Left ventricle myocardium inferior (tissue), 1 donor: ENCODE results near the gene POLR3A. TPM values are rescaled to one million over a fixed set of nuclear protein-coding genes. Genes with fewer than 3 reads are reported as not detected.
"Not testable (repeated sequence)": the region's sequence is repeated elsewhere in the genome, so short reads cannot be mapped to it uniquely, and the experiment has no call there.

Experiments
- DNase-seq: peaks from one replicate; pipeline ENCODE4 v3.0.0-alpha.2; 2020
- H3K27ac ChIP-seq: fragments of 200-600 bp; replicated peaks from 2 replicates; pipeline ENCODE4 v1.8.0; 2021
- H3K27me3 ChIP-seq: fragments of 200-600 bp; 2 replicates; pipeline ENCODE4 v1.8.0; 2021; ENCODE audit warnings: low read depth
- H3K36me3 ChIP-seq: fragments of 200-600 bp; 2 replicates; pipeline ENCODE4 v1.8.0; 2021
- H3K4me1 ChIP-seq: fragments of 200-600 bp; 2 replicates; pipeline ENCODE4 v1.8.0; 2021
- H3K4me3 ChIP-seq: fragments of 200-600 bp; 2 replicates; pipeline ENCODE4 v1.8.0; 2021; ENCODE audit warnings: mild to moderate bottlenecking, moderate library complexity
- H3K9me3 ChIP-seq: fragments of 200-600 bp; replicated peaks from 2 replicates; pipeline ENCODE4 v1.8.0; 2021
- intact Hi-C: fragments of 100-400 bp; cut with micrococcal nuclease; formaldehyde crosslinking; loops from one replicate; pipeline ENCODE4 v1.11.0; 2022
- total RNA-seq: library from RNA; stranded (reverse); fragmentation: NEBNext Ultra II Directional; extraction: Animal tissue kit (Norgen Biotek cat#: 25700); gene quantifications from one replicate; pipeline ENCODE4 v1.2.1, GENCODE V29; 2021
- TF ChIP-seq, protein P1 (sequence below): fragments of 200-600 bp; IDR thresholded peaks from 2 replicates; pipeline ENCODE4 v1.8.0; 2021; ENCODE audit warnings: antibody characterized with exemption, mild to moderate bottlenecking, borderline replicate concordance
- donor health status: DM: no; HTN: yes; CAD: no; lungs with severe emphysema.

POLR3A gene
- total RNA-seq, 1 donor from 2014 or later, result 8.2 TPM

DNA sequence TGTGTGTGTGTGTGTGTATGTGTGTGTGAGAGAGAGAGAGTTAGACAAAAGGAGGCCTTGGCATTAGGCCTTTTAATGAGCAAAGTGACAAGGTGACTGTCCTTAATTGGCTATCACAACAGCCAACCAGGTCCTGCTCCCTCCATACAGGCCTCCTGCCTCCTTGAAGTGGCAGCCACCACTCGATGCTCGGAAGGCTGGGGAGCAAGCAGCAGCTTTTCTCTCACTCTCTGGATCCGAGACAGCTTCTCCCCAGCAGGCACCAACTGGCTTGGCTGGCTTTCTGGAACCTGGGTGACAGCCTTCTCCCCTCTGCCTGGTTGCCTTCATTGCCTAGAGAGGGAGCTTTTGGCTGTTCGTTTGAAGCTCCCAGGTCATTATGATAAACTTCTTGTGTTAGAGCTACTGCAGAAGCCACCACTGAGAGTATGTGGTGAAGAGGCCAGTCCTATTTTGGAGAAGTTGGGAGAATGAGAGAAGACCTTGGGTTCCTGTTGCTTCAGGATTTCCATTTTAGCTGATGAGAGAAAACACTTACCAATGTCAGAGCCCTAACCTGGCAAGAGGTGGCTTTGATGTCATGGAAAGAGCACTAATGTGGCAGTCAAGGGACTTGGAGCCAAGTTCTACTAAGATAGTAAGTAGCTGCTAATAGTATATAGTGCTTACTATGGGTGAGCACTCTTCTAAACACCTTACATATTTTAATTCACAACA lies 42.0 kb upstream of the POLR3A start:
- no peak overlapping the region for H3K27ac ChIP-seq
- DNase-seq, result no peak
- H3K4me1 ChIP-seq, result peaks cover 8% of the 10 kb centered on the region
- H3K27me3 ChIP-seq, result no peaks in the 10 kb centered on the region
- intact Hi-C loops, result no loop called here
- no peak overlapping the region for H3K4me3 ChIP-seq
- no peaks in the 10 kb centered on the region for H3K36me3 ChIP-seq
- TF ChIP-seq, protein P1, sequence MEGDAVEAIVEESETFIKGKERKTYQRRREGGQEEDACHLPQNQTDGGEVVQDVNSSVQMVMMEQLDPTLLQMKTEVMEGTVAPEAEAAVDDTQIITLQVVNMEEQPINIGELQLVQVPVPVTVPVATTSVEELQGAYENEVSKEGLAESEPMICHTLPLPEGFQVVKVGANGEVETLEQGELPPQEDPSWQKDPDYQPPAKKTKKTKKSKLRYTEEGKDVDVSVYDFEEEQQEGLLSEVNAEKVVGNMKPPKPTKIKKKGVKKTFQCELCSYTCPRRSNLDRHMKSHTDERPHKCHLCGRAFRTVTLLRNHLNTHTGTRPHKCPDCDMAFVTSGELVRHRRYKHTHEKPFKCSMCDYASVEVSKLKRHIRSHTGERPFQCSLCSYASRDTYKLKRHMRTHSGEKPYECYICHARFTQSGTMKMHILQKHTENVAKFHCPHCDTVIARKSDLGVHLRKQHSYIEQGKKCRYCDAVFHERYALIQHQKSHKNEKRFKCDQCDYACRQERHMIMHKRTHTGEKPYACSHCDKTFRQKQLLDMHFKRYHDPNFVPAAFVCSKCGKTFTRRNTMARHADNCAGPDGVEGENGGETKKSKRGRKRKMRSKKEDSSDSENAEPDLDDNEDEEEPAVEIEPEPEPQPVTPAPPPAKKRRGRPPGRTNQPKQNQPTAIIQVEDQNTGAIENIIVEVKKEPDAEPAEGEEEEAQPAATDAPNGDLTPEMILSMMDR, result no peak
- peaks cover 9% of the 10 kb centered on the region for H3K9me3 ChIP-seq

DNA sequence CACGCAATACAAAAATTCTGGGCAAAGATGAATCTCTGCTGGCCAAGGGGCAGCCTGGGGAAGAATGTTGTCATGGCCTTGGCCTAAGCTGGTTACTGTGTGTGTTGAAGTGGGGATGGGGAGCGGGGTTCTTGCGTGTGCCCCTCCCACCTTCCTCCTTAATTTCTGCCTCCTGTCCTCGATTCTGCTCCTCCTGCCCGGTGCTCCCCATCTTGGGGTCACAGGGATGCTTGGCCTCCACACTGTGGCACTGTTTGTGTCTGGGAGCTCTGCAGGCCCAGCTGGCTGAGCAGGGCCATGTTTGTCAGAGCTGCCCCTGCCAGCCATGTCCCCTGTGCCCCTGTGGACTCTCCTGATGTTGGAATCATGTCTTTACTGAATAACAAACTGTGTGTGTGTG lies 41.4 kb upstream of the POLR3A start:
- Histone ChIP-seq H3K4me1 (peaks cover 8% of the 10 kb centered on the region), H3K36me3 (no peaks in the 10 kb centered on the region), H3K9me3 (peaks cover 9% of the 10 kb centered on the region), H3K27me3 (no peaks in the 10 kb centered on the region), H3K4me3 (no peak overlapping the region), H3K27ac (no peak overlapping the region)
- intact Hi-C loops, result no loop called here
- TF ChIP-seq, protein P1, result no peak
- DNase-seq, result no peak

DNA sequence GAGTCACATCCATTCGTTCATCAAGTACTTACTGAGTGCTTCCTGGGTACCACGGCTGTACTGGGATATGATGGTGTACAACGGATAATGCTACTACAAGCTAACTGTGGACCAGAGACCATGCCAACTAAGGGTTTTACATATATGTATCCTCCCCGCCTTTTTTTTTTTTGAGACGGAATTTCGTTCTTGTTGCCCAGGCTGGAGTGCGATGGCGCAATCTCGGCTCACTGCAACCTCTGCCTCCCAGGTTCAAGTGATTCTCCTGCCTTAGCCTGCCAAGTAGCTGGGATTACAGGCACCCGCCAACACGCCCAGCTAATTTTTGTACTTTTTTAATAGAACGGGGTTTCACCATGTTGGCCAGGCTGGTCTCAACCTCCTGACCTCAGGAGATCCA lies 40.7 kb upstream of the POLR3A start:
- H3K27me3 ChIP-seq, H3K36me3 ChIP-seq, H3K4me3 ChIP-seq, intact Hi-C loops, H3K9me3 ChIP-seq, DNase-seq, H3K4me1 ChIP-seq, H3K27ac ChIP-seq: not testable (repeated sequence)

DNA sequence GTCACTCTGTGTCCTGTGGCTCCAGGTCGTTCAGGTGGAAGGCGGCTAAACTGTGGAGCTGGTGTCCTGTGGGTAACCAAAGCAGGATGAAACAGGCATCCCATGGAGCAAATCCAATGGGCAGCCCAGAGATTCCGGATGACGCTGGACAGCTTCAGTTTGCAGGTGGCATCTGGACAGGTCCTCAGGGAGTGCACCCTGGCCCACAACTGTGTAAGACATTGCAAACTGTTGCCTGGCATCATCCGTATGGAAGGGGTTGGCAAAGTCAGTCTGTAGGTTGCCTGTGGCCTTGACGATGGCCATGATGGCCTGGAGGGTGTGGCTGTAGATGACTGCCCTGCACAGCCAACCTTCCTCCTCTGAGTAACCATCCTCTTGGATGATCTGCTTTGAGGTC lies 39.8 kb upstream of the POLR3A start:
- TF ChIP-seq, protein P1, result no peak
- Histone ChIP-seq H3K27me3 (no peaks in the 10 kb centered on the region), H3K9me3 (peaks cover 2% of the 10 kb centered on the region), H3K27ac (no peak overlapping the region), H3K4me1 (peaks cover 8% of the 10 kb centered on the region), H3K36me3 (no peaks in the 10 kb centered on the region), H3K4me3 (no peak overlapping the region)
- no peak for DNase-seq
- intact Hi-C loops, result no loop called here

DNA sequence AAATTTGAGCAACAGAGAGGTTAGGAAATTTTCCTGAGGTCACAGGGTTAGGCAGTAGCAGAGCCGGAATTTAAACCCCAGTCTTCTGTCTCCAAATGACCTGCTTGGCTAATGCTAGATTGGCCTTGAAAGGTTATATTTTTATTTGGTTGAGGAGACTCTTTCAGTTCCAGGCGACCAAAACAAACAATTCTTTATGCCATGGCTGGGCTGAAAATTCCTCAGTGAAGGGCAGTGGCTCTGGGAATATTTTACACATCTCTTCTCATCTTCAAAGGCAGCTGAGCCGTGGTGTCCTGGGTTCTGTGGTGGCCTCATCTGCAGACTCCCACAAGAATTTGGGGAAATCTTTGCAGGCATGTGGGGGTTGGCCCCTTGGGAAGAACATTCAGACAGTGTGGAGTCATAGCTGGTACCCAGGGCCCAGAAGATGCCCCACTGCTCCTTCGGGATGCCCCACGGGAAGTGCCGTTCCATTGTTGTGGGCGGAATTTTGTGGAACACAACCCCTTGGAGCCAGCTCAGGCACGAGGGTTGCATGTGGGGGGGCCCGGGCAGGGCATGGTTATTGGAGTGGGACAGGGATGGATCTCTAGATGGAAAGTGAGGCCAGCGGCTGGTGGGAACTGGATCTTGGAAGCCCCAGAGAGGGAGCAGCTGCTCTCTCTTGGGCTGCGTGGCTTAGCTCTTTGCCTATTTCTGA lies 37.6 kb upstream of the POLR3A start:
- H3K36me3 ChIP-seq, result no peaks in the 10 kb centered on the region
- H3K27ac ChIP-seq, result no peak overlapping the region
- intact Hi-C loops, result no loop called here
- no peak overlapping the region for H3K4me3 ChIP-seq
- TF ChIP-seq, protein P1, result no peak
- H3K4me1 ChIP-seq, result peaks cover 8% of the 10 kb centered on the region
- H3K27me3 ChIP-seq, result no peaks in the 10 kb centered on the region
- DNase-seq, result no peak
- H3K9me3 ChIP-seq, result no peaks in the 10 kb centered on the region

DNA sequence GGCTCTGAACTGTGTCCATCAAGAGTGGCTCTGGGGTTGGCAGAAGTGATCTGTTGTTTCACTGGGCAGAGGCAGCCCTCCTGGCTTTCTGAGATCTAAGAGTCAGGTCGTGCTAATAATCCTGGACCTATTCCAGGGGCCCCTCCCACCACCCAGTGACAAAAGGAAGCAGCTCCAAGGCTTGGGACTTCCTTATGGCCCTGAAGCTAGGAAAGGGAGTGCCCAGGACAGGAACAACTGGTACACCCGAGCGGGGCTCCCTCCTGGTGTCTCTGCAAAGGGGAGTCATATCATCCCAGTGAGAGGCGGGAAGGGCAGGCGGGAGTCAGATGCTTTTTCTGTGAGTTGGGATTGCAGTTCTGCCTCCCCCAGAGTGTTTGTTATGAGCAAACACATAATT lies 36.7 kb upstream of the POLR3A start:
- H3K36me3 ChIP-seq, result no peaks in the 10 kb centered on the region
- no peak overlapping the region for H3K4me3 ChIP-seq
- H3K27ac ChIP-seq, result no peak overlapping the region
- TF ChIP-seq, protein P1, result no peak
- intact Hi-C loops, result no loop called here
- no peaks in the 10 kb centered on the region for H3K27me3 ChIP-seq
- DNase-seq, result no peak
- no peaks in the 10 kb centered on the region for H3K4me1 ChIP-seq
- no peaks in the 10 kb centered on the region for H3K9me3 ChIP-seq
